Osteoblast (primary cell): ENCODE results near the gene MYL5. TPM values are rescaled to one million over a fixed set of nuclear protein-coding genes. Genes with fewer than 3 reads are reported as not detected.

Experiments used
- total RNA-seq: library from RNA; depleted of rRNA; stranded (reverse); fragments of >200 nt; gene quantifications from 2 replicates; pipeline ENCODE4 v1.2.3, GENCODE V29; 2012

The MYL5 gene
- total RNA-seq, 1 donor: 22.8 TPM

Other genes starting within 250 kb of the MYL5 start
- gene ZNF721, start 175.4 kb upstream of the MYL5 start, total RNA-seq: 12.1 and 17.4 TPM in 2 replicates
- gene PIGG, start 175.3 kb upstream of the MYL5 start, total RNA-seq: 47.4 and 50.3 TPM in 2 replicates
- gene TMEM271, start 98.2 kb upstream of the MYL5 start, total RNA-seq: not detected in 2 replicates
- not detected in 2 replicates for gene PDE6B, start 49.0 kb upstream of the MYL5 start, total RNA-seq
- gene ATP5ME, start 266 bp upstream of the MYL5 start, total RNA-seq: 60.8 and 70.4 TPM in 2 replicates
- gene SLC49A3, start 14.6 kb downstream of the MYL5 start, total RNA-seq: 11.6 and 13.6 TPM in 2 replicates
- gene PCGF3, start 31.3 kb downstream of the MYL5 start, total RNA-seq: 32.7 and 43.1 TPM in 2 replicates
- gene CPLX1, start 151.6 kb downstream of the MYL5 start, total RNA-seq: not detected in 2 replicates